NCI-H1694 (cell line): ENCODE measurements around the gene CELF6.

Experiments used
- DNase-seq: peaks from one replicate; lab custom pipeline; 2025; lab: John Stamatoyannopoulos, UW

Gene CELF6

DNA sequence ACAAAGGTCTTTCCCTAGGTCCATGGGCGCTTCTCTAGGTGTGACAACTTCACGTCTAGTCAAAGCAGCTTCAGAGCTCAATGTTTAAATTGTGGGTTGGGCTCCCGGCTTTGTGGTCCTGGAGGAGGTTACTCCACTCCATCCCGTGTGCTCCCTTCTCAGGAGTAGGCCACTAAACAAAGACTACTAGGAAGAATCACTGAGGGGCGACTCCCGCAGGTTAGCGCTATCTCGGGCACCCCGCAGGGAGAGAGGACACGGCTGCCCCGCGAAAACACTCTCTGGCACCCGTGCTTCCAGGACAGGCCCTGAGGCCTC is 48.1 kb downstream of the CELF6 start:
- DNase-seq: no peak

DNA sequence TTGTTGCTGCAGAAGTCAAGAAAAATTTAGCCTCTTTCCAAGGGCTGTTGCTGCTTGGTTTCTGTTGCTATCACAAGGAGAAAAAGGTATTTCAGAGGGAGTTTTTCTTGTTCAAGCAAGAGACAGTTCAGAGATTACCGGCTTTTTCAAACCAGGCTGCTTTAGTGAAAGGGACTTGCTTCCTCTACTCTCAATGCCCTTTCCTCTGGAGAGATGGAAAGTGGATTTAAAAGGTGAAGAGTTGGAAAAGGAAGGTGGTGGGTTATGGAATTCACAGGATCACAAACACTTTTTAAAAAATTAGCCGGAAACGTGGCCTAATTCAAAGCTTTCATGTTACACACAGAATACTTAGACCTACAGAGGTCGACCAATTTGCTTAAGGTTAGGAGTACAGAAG is 48.7 kb downstream of the CELF6 start:
- DNase-seq: no peak

GRCh38 chr15:72269739-72270138 is 50.2 kb downstream of the CELF6 start:
- DNase-seq: no peak

GRCh38 chr15:72265031-72265430 is 54.9 kb downstream of the CELF6 start:
- DNase-seq: no peak

- DNase-seq: no peak
Measured at GRCh38 chr15:72252663-72253299, 67.2 kb downstream of the CELF6 start.

GRCh38 chr15:72249142-72249810 is 70.7 kb downstream of the CELF6 start:
- no peak for DNase-seq

- no peak for DNase-seq
Measured at GRCh38 chr15:72248514-72248913, 71.4 kb downstream of the CELF6 start.

GRCh38 chr15:72242775-72243370 is 77.1 kb downstream of the CELF6 start:
- no peak for DNase-seq

DNA sequence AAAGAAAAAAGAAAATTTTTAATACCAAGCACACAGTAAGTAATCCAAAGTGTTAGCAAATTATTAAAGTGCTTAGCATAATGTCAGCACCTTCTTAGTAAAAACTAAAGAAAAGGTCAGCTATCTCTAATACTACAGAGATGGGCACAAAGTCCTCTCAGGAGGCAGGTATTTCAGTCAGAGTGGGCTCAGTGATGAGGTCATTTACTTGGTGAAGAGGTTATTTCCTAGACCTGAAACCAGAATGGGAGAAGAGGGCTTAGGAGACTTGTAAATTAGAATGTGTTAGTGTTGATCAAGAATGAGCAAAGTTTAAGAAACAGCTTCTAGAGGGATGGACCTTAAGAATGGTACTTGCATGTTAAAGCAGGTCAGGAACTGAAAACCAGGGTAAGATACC is 80.3 kb downstream of the CELF6 start:
- DNase-seq: no peak

DNA sequence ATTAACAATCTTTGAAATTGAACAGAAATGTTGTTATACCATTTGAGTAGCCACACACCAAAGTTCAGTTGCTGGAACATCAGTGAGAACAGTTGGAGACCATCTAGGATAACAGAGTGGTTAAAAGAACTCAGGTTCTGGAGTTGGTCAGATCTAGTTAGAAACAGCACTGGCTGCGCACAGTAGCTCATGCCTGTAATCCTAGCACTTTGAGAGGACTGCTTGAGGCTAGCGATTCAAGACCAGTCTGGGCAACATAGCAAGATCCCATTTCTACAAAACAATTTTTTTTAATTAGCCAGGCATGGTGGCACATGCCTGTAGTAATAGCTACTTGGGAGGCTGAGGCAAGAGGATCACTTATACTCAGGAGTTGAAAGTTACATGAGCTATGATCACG is 81.4 kb downstream of the CELF6 start:
- DNase-seq: no peak

DNA sequence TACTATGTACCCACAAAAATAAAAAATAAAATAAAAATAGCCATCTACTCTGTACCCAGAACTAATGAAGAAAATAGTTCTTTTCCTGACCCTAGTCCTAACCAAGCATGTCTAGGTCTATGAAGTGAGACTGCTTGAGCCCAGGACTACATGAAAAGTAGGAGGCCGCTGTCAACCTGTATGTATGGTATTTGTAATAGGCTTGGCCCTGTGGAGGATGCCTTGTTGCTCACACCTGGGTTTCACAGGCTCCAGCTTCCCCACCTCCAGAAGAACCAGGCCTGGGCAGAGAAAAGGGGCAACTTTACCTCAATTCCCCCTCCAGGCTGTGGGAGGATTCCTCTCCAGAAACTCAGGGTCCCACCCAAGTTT is 82.1 kb downstream of the CELF6 start:
- no peak for DNase-seq

GRCh38 chr15:72237029-72237852 is 82.7 kb downstream of the CELF6 start:
- no peak for DNase-seq

- no peak for DNase-seq
Measured at GRCh38 chr15:72236381-72237003, 83.5 kb downstream of the CELF6 start.

DNA sequence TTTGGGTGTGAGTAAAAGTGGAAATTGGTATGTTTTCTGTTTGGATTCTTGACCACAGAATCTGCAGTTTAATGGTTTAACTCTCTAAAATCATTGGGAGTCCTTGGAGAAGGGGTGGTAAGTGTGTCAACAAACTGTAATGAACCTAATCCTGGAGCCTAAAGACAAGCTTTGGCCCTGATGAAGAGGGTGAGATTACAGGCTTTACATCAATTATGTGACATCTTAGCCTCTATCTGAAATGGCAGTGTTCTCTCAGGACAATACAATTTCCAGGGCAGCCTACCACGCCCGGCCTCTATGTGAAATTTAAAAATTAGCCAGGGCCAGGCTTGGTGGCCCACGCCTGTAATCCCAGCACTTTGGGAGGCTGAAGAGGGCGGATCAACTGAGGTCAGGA is 84.7 kb downstream of the CELF6 start:
- no peak for DNase-seq
